EH (cell line): Measurements from ENCODE around the gene HTRA1.
A peak's percentile ranks its signal among the peaks of the same experiment; 100 is the strongest.

Experiments
- DNase-seq: peaks from one replicate; pipeline ENCODE4 v3.0.0-alpha.2; 2015; ENCODE audit warnings: low read depth

Gene HTRA1

DNA sequence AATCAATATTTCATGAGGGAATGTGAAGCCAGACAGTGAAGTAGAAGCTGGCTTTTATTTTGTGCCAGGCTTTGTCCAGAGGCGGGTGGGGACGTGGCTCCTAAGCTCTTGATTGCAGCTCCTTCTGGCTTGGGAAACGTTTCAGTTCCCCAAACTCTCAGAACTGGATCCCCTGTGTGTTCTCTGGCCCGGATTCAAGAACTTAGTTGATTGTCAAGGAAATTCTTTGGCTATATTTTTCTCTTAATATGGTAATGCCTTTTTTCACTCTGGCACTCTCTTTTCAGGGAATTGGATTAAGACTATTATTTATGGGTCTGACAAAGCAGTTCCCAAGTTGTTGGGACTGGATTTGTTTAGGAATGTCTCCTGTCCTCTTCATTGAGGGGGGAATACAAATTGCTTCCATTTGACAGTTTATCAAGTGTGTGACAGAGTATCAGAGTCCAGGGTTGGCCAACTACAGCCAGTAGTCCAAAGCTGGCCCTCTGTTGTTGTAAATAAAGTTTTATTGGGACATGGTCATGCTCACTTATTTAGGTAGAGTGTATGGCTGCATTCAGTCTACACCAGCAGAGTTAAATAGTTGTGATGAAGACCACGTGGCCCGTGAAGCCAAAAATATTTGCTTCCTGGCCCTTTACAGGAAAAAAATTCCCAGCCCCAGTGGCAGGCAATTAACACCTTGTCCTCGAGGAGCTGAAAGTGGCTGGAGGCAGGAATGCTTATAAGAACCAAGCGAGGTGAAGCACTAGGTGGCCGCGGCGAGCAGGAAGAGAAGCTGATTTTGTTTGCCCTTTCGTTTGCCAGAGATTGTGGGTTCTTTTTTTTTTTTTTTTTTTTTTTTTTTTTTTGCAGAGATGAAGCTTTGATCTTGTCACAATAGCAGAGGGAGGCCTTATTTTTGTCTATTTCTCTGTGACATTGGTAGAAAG, 34.3 kb downstream of the HTRA1 start:
- peak; percentile 61 for DNase-seq

DNA sequence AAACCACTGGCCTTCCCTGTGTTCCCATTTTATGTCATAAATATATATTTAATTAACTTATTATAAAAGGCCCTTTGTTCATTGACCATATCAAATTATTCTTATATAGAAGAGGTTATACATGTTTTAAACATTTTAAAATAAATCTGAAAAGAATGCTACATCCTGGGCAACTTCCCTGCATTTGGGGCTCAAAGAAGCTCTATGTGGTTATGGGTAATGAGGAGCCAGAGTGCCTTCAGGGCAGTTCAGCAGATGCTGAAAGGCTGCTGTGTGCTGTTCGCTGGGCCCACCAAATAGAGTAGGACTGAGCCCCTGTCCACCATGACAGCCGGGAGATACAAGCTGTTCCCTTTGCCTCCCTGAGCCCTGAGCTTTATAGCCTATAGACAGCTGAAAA, 35.9 kb downstream of the HTRA1 start:
- DNase-seq: no peak

DNA sequence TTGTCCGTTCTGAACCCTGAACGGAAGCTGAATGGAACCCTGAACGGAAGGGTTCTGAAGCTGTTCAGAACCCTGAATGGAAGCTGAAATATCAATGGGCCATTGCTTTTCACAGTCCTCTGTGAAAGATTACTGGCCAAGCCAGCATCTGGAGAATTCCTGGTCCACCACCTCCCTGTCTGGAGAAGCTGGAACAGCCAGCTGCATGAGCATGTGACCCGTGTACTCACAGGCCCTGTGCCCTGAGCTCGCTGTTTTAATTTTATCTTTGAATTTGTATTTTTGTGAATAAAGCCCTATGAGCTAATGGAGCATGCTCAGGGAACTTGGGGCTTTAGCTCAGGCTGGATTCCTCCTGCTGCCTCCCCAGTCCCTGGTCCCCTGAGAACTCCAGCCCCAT, 37.2 kb downstream of the HTRA1 start:
- DNase-seq: no peak

DNA sequence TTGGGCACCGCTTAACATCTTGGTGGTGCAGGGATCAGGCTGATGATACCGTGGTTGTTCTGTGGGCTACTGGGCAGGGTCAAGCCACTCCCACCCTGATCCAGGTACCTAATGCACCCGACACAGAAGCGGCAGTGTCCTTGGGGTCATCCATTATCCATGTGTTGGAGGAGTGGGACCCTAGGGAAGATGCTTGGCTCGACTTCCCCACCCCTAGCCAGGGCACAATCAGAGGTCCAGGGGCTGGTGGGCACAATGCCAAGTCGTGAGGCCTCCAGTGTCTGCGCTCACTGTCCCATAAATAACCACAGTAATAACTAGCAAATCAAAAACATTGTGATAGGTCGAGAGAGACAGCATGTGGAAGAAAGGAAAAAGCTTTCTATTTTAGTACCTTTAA, 37.7 kb downstream of the HTRA1 start:
- DNase-seq: no peak

DNA sequence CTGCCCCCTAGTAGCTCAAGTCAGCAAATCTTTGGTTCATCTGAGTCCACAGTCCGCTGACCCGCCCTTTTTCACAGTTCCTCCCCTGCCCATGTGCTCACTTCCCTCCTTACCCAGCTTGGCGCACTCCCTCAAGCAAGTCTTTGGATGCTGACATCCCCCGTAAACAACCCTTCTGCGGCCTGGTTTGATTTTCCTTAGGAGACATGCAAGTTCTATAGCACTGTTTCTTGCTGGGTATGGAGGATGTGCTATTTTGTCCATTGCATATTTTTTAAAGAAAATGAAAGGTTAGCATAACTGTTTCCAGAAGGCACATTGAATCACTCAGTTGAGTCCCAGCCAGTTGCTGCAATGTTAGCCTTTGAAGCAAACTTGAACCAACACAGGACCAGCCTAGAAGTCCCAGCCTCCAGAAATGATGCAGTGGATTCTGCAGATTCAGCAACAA, 38.2 kb downstream of the HTRA1 start:
- DNase-seq: peak; percentile 38

DNA sequence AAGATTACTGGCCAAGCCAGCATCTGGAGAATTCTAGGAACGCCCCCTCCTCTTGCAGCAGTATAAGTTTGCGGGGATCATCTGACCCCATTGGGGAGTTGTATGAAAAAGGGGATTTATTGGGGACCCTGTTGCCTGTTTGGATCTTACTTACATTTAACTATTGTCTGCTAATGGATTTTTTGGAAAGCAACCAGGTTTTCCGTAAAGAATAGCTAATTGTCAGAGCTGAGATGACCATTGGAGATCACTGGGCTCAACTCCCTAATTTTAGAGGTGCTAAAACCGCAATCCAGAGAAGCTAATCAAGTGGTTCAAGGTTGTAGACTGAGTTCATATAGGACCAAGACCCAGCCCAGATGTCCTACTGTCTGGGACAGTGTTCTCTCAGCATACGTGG, 38.8 kb downstream of the HTRA1 start:
- no peak for DNase-seq

DNA sequence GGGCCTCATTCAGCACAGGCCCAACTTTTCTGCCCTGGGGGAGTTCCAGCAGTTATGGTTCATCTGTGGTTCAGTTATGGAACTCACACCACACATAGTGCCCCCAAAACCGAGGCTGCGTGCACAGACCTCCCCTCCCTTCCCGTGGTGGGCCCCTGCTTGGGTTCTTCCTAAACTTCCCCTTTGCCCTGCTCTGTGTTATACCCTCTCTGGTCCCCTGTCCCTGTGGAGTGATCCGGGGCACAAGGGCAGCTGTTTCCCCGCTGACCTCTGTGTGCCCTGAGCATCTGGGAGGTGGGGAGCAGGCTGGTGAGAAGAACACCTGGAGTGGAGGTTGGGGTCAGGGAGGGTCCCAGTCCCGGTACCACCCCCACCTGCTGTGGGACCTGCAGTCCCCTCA, 39.4 kb downstream of the HTRA1 start:
- no peak for DNase-seq

DNA sequence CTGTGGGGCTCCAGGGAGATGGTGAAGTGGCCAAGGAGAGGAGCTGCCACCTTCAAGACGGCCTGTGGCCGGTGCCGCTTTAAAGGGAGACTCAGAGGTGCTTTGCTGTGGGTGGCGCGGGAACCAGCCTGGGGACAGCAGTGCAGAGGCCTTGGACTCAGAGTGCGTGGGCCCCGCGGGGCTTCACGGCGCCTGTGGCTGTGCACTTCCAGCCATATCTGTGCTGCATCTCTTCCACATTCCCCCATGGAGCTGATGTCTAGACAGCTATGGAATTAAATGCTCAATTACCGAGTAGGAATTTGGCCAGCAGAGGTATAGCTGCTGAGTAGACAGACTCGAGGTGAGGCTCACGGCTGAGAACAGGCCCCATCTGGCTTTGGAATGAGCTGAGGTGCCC, 41.7 kb downstream of the HTRA1 start:
- no peak for DNase-seq

DNA sequence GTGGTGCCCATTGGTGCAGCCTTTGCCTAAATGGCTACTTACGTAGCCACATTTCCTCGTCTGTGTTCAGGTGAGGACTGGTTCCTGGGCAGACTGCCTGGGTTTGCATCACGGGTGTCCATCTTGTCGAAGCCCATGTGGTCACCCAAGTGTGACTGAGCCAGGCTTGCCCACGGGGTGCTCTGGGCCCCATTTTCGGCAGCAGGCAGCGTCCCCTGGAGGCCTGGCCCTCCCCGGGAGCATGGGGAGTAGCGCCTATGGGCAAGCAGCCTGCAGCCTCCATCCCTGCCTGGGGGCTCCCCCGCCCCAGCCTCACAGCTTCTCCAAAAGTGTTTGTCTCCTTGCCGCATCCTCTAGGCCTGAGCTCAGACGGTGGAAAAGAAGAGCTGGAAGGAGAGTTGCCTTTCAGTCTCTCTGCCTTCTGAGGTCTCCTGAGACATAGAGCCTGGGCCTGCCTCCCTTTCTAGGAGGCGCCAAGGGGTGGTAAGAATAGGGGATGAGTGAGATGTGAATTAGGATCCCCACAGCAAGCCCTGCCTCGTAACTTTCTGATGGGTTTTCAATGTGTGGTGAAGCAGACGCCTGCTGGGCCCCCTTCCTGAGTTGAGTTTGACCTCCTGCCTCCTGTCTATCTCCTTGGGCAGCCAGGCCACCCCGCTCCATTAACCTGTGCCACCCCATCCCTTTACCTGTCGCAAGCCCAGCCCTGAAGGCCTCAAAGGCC, 42.7 kb downstream of the HTRA1 start:
- DNase-seq: no peak

DNA sequence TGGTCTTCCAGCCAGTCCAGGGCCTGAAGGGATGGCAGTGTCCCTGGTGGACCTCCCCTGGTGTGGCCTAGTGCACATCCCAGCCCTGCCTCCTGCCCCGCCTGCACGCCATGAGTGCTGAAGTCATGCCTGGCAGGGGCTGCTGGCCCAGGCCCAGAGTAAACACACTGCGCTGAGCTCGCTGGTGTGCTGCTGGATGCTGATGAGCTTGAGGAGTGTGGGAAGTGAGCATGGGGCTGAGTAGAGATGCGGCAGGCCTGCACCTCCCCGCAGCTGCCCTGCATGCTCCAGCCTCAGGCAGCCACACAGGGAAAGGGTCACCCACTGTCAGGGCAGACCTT, 43.2 kb downstream of the HTRA1 start:
- DNase-seq: peak; percentile 96

DNA sequence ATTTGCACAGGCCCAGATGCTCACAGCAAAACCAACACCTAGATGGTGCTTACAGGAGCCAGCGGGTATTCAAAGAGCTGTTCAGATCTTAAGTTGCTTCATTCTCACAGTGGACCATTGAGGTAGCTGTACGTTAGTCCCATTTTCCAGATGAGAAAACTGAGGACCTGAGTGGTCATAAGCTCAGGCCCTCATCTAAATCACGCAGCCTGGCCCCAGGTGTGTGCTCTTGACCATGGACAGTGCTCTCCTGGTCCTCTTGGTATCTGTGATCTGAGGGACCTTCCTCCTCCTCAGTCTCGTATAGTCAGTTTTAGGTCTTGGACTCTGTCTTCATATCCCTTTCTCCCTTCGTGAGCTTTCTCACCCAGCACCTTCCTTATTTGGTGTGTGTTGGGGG, 43.7 kb downstream of the HTRA1 start:
- DNase-seq: no peak

DNA sequence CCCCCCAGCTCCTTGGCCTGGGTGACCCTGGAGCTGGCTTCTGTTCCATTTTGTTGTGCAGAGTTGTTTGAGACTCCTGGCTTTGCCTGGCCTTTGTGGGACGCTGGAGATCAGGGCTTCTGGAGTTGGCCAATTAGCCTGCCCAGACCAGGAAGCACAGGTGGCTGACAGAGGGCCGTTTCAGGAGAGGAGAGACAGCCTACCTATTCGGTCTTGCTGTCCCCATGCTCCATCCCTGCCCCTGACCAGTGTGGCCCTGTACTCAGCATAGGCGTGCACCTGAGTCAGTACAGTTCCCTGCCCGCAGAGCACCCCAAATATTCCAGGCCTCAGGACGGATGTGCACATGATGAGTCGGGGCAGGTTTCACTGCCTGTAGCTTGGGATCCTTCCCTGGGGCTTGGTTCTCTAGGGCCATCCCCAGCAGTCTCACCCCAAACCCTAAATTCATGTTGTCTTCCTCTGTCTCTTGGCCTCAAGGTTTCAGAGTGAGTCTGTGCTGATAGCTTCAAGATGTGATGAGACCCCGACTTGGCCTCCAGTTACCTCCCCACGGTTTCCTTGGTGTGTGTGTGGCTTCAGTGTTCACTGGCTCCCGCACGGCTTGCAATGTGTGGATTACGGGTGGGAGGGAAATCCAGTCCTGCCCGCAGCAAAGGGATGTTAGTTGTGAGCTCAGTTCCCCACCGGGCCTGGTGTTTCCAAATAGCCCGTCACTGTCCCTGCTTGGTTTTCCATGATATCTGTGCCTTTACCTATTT, 44.7 kb downstream of the HTRA1 start:
- DNase-seq: no peak

DNA sequence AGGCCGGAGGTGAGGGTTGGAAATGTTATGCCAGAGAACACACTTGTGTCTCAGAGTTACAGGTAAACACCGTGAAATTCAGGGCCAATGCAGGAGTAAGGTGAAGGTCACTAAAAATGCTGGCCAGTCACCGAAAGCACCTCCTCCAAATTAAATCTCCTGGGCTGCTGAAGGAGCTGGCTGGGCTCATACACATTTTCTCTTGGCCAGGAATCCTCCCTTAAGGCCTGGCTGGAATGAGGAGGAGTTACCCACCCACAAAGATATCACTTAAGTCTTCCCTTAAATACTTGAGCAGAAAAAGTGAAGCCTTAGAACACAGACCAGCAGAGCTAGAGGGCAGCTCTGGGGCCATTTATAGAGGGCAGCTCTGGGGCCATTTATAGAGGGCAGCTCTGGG, 46.3 kb downstream of the HTRA1 start:
- DNase-seq: no peak

DNA sequence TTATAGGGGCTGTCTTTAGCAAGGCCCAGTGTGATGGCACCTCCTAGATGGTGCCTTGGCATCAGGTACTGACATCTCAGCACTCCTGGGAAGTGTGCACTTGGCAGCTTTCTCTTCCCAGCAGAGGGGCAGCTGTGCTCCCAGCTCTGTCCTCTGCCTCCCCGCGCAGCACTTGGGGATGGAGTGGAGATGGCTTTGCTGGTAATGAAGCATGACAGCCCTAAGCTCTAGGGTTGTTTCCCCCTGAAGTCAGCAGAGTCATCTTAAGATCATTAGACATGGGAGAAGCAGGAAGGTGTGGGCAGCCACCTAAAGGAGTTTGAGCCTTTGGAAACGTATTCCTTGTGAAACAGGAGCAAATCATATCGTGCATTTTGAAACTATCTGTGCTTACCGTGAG, 46.7 kb downstream of the HTRA1 start:
- no peak for DNase-seq

DNA sequence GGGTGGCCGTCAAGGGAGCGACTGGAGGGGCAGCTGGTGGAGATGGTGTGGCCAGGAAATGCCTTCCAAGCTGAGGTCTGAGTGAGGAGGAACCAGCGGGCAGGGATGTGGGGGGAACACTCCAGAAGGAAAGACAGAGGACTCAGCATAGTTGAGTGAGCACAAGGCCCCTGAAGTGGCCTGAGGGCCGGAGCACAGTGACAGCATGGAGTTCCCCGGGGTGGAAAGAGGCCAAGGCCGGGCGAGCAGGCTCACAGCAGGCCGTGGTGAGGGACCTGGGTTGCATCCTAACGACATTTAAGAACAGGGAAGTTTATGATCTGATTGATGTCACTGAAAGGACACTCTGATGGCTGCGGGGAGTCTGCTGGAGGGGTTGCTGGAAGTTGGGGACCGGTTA, 48.0 kb downstream of the HTRA1 start:
- no peak for DNase-seq

DNA sequence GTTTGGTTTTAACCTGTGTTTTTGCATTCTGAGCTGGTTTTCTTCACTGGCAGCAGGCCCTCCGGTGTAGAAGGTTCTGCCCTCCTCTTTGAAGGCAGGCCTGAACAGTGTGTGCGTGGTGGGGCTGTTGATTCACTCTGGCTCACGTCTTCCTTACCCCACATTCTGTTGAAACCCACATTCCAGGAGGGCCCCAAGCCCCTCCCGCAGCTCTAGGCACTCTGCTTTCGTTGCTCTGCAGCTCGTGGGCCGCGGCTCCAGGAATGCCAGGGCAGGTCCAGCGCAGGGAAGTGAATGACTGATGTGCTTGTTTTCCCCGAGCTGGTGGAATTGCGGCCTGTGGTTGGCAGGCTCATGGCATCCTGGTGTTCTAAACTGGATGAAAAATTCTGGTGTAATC, 49.0 kb downstream of the HTRA1 start:
- DNase-seq: no peak

DNA sequence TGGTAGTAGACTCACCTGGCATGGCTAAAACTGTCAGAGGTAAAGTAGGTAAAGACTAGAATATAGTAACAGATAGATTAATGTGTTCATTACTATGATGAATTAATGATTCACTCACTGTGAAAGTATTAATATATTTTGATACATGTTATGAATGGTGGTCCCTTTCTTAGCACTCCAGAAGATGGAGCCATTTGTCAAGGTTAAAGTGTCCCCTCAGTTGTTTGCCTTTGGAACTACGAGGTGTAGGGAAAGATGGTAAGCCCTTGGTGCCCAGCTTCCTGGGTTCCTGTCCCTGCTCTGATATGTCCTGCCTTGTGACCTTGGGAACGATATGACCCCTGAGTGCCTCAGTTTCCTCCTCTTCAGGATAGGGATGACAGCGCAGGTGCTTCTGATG, 49.4 kb downstream of the HTRA1 start:
- DNase-seq: no peak

DNA sequence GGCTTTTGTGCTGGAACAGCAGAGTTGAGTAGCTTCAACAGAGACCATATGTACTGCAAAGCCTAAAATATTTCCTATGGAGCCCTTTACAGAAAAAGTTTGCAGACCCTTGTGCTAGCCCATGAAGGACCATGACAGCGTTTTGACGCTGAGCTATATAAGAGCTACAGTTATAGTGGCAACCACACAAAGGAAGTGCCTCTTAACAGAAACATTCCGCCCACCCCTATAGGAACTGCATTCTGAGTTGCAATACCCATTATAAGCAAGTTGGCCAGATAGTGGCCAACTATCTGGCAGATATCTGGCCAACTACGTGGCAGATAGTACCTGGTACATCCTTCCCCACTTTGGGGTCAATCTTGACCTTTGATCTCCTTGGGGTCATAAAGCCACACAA, 51.7 kb downstream of the HTRA1 start:
- no peak for DNase-seq

DNA sequence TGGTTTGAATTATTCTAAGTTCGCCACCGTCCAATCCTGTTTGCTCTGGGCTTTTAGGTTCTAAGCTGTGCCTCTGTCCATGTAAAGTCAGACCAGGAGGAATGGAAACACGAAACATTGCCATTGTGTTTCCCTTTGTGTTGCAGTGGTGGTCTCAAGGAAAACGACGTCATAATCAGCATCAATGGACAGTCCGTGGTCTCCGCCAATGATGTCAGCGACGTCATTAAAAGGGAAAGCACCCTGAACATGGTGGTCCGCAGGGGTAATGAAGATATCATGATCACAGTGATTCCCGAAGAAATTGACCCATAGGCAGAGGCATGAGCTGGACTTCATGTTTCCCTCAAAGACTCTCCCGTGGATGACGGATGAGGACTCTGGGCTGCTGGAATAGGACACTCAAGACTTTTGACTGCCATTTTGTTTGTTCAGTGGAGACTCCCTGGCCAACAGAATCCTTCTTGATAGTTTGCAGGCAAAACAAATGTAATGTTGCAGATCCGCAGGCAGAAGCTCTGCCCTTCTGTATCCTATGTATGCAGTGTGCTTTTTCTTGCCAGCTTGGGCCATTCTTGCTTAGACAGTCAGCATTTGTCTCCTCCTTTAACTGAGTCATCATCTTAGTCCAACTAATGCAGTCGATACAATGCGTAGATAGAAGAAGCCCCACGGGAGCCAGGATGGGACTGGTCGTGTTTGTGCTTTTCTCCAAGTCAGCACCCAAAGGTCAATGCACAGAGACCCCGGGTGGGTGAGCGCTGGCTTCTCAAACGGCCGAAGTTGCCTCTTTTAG, 52.9 kb downstream of the HTRA1 start:
- no peak for DNase-seq

DNA sequence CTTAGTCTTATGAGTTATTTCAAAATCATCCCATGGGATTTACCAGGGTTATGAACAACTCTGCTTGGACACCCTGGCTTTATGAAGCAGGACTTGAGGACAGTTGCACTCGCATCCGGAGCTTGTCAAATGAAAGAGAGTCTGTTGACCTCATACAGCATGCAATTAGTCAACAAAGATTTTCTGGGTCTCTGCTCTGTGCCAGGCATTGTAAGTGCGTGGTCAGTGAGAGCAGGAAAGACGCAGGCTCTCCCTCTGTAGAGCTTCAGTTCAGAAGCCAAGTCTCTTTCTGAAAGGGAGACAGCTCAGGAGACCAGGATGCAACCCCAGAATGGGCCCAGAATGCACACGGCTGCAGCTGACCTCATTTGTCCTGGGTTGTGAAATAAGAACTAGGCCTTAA, 53.7 kb downstream of the HTRA1 start:
- no peak for DNase-seq

DNA sequence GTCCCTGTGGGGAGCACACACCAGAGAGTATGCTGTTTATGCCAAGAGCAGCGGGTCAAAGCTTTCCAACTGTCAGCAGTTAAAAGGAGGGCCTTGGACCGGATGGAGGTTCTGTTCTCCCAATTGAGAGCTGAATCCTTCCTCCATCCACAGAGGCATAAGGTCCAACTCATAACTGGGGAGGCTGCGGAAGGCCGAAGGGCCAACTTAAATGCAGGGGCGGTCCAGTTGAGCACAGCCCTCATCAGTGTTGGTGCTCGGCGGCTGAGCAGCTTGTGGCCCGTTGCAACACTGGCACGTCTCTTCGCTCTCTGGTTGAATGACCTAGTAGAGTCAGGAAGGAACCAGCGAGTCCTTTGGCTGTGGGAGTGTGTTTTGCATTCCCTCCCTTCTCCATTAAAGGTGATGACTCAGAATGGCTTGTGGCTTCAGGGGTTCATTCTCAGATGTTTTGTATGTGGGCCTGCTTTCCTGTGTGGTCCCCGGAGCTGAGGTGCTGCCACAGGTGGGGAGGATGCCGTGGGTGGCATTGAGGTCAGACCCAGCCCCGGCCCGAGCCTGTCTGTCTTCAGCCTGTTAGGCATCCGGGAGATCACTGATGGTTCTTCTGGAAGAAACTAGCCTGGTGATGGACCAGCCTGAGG, 54.4 kb downstream of the HTRA1 start:
- DNase-seq: no peak

DNA sequence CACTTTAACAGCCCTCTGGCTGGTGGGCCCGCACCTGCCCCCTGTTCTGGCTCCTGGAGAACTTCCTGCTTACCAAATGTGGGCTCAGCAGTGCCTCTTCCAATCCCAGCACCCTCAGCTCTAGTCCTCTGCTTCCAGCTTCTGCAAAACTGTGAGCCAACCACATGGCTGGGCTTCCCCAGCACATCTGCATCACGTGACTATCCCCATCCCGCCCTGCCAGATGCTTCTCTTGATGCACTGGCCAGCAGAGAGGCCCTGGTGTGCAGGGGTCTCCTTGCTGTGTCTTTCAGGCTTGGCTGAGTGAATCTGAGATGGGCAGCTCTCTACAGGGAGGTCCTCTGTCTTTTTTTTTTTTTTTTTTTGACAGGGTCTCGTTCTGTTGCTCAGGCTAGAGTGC, 55.4 kb downstream of the HTRA1 start:
- DNase-seq: no peak
